LoVo (cell line): Measurements from ENCODE around the gene MCM10.
"Not testable (repeated sequence)": the region's sequence is repeated elsewhere in the genome, so short reads cannot be mapped to it uniquely, and the experiment has no call there.

ENCODE experiments used
- DNase-seq: peaks from one replicate; pipeline ENCODE4 v3.0.0-alpha.2; 2016; ENCODE audit warnings: low spot score

MCM10 gene

DNA sequence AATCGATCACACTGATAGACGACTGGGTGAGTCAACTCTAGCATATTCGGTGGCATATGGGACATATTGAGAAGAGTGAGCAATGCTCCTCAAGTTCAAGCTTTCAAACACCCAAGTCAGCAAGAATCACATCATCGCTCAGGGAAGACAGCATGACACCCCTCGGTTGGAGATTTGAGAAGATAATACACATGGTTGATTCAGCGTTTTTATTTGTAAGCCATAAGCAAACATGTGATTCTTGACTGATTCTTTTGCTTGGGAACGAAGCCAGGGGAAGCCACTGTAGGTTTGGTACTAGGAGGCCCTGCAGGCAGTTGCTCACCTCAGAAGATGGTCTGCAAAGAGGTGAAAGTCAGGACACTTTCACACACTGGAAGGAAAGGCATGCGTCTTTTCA, 60.2 kb downstream of the MCM10 start:
- no peak for DNase-seq

DNA sequence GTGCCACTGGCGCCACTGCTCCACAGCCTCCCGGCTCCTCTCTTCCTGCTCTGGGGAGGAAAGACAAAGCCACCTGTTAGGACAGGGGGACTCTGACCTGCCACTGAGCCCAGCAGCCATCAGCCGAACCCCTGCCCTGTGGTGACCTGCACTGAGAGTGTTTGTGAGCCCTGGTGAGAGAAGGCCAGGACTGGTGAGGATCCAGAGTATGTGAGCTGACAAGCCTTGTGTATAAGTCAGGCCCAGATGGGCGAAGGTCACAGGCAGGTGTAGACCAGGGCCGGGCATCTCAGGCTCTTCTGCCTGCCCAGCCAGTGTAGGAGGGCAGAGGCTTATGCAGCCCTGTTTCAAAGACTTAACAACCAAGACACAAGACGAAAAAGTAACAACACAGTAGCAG, 60.8 kb downstream of the MCM10 start:
- no peak for DNase-seq

DNA sequence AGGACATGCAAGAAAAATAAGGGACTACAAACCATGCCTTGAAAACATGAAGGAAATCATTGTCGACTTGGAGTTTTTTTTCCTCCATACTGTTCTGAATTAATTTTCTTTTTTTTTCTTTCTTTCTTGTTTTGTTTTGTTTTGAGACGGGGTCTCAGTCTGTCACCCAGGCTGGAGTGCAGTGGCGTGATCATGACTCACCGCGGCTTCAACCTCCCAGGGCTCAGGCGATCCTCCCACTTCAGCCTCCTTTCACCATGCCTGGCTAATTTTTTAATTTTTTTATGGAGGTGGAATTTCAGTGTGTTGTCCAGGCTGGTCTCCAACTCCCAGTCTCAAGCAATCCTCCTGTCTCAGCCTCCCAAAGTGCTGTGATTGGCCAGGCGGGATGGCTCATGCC, 61.2 kb downstream of the MCM10 start:
- no peak for DNase-seq

DNA sequence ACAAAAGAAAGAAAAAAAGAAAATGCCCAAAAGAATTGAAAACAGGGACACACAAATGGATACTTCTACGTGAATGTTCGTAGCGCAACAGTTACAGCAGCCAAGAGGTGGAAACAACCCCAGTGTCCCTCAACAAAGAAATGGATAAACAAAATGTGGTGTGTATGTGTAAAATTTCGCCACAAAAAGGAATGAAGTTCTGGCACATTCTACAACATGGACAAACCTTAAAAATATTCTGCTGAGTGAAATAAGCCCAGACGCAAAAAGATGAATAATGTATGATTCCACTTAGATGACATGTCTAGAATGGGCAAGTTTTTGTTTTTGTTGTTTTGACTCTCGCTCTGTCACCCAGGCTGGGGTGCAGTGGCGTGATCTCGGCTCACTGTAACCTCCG, 61.9 kb downstream of the MCM10 start:
- DNase-seq = no peak

DNA sequence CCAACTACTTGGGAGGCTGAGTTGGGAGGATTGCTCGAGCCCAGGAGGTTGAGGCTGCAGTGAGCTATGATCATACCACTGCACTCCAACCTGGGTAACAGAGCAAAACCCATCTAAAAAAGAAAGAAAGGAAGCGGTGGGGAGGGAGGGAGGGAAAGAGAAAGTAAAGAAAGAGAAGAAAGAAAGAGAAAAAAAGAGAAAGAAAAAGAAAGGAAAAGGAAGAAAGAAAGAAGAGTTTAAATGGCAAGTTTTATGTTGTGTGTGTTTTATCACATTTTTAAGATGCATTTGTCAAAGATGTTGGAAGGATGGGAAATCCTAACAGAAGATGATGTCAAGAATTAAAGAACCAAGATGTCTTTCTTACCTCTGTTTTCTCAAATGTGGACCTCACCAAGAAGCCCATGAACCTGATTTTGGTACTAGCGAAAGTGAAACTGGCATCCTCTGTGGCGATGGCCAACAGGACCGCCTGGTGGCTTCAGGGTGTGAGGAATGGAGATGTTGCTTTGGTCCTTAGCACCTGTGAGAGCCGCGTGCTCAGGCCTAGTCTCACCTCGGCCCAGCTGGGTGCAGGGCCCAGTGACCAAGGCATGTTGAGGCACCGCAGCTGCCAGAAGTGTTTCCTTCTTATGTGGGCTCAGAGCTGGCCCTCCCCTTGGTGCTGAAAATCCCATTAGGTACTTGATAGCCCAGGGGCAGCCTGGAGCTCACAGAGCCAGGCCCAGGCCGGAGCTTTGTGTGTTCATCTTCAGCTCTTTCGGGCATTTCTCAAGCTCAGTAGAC, 63.0 kb downstream of the MCM10 start:
- no peak for DNase-seq

DNA sequence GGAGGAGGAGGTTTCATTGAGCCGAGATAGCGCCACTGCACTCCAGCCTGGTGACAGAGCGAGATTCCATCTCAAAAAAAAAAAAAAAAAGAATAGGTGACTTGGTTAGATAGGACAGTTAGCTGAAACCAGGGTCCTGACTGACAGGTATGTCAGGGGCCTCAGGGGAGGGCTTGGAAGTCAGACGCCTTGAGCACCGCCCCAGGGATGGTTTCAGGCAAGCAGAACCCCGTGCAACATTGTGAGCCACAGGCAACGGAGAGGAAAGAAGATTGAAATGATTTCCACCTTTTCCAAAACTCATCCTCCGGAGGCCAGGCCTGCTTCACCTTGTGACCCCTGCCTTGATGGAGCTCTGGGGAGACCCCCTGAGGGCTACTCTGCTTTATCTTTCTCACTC, 64.2 kb downstream of the MCM10 start:
- no peak for DNase-seq

DNA sequence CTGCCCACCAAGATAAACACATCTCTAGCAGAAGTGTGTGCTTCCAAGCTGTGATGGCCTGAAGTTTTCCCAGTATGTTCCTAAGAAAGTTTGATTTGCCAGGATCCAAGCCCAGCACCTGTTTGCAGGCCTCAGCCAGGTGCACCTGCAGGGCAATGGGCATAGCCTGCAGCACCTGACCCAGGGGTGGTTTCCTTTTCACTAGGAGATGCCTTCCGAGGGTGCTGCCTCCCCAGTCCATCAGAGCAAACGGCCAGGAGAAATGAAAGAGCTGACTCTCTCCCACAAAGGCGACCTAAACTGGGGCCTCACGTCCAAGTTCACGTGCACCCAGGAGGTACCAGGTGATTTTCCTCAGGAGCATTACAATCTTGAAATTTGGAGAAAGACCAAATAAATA, 65.7 kb downstream of the MCM10 start:
- DNase-seq = no peak

DNA sequence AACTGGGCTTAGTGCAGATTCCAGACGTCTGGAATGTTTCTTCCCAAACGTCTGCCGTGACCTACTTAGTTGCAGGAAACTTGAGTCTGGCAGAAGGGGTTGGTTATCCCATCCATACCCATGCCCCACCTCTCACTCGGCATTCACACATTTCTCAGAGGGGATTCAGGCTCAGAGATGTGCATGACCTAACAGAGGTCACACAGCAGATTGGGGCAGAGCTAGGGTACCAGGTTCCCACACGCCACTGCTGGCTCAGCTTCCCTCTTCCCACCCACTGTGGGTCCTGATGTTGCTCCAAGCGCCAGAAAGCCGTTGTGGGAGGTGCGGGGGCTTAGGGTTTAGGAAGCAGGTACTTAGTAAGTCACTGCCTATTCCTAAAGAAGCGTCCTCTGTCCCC, 69.8 kb downstream of the MCM10 start:
- no peak for DNase-seq

DNA sequence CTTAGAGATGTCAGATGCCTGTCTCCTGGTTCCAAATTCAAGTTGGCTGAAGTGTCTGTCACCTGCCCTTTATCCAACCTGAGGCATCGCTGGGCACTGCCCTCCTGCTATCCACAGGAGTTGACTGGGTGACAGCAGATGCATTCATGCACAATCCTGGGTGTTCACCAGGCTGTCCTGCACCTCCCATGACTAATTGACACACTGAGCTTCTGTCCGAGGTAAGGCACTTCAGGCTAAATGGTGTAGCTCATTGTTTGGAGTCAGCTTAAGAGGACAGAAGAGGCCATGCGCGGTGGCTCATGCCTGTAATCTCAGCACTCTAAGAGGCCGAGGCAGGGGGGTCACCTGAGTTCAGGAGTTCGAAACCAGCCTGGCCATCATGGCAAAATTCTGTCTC, 70.5 kb downstream of the MCM10 start:
- DNase-seq = no peak

DNA sequence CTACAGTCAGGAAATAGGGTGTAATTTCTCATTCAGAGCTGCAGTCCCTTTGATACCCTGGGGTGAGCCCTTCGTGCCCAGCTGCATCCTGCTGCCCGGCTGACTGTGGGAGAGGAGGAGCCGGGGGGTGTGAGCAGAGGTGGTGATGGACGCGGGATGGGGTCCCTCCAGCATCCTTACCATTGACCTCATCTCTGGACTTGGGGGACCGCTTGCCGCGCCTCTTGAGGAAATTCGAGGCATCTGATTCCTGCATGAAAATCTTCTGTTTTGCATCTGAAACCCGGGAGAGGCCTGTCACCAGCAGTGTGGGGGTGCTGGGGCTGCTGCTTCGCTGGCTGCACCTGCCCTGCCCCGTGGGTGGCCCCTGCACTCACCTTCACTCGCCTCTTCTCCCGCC, 72.0 kb downstream of the MCM10 start:
- DNase-seq = no peak

DNA sequence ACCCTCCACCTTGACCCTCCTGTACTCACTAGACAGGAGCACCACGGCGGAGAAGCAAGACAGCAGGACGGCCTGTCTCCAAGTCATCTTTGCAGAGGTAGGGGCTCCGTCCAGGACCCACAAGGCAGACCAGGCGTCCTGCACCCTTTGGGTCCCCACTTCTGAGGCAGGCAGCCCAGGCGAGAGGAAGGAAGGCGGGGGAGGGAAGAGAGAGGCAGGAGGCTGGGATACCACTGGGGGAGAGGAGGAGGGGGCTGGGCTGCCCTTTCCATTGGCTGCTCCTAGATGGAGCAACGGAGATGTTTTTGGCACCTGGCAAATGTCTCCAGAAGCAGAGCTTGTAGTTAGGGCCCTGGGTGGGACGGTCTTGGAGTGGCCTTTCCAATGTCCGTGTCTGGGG, 72.8 kb downstream of the MCM10 start, which contains the start of gene UCMA:
Gene UCMA (minus strand): TSS at position 203 of the 400 bp plus-strand sequence. CDS start 116 bp downstream, at position 87.
- no peak for DNase-seq

DNA sequence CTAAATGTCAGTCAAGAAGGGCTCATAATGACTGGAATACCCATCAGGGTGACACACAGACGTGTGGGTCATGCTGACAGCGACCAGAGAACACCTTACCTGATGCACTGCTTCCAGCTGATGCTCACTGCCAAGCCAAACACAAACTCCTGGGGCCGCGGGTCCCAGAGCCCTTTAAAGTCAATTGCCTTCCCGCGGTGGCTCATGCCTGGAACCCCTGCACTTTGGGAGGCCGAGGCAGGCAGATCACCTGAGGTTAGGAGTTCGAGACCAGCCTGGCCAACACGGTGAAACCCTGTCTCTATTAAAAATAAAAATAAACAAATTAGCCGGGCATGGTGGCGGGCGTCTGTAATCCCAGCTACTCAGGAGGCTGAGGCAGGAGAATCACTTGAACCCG, 73.4 kb downstream of the MCM10 start:
- DNase-seq = not testable (repeated sequence)

DNA sequence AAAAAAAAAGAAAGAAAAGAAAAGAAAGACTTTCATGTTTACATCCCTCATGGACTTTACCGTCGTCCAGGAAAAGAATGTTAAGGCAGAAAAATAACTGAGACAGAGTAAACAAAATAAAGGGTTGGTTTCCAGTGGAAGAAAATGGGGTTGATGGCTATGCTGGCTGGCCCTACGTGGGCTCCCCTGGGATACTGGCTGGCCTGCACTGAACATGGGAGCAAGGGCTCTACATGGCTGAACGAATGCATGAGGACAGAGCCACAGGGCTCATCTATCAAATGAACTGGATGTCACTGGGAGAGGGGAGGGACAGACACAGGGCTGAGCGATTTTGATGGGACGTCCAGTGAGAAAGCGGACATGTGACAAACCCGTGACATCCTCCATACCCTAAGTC, 75.3 kb downstream of the MCM10 start:
- no peak for DNase-seq

DNA sequence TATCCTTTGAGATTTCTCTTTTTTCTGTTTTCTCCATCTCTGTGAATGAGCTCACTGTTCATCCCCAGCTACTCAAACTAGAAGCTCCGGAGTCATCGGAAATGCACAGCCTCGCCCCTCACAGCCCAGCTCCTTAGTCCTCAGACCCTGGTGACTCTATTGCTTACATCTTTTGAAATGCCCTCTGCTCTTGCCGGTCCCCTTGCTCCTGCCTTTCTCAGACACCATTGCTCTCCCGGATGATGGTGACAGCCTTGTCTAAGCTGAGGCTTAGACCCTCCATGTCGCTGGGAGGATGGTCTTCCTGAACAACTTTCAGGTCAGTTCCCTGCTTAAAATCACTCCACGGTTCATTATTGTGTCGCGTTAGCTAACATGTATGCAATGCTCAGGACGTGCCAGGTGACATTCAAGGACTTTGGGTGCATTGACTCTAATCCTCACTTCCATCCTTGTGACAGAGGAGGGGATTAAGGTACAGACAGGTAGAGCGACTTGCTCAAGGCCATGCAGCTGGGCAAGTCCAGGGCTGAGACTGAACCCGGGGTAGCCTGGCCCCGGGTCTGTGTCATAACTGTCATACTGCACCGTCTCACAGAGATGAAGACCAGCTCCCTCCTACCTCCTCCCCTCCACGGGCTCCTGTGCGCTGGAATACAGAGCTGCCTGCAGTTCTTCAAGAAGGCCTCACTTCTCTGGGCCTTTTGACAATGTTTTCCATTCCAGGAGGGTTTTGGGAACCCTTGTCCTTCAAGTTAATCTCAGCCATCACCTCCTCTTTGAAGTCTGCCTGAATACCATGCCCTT, 77.1 kb downstream of the MCM10 start:
- DNase-seq = no peak

DNA sequence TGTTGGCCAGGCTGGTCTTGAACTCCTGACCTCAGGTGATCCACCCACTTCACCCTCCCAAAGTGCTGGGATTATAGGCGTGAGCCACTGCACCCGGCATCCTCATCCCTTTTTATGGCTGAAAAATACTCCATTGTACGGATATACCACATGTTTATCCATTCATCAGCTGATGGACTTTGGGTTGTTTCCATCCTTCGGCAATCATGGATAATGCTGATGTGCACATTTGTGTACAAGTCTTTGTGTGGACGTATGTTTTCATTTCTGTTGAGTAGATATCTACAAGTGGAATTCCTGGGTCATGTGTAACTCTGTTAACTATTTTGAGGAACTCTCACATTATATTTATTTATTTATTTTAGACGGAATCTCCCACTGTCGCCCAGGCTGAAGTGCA, 78.6 kb downstream of the MCM10 start:
- no peak for DNase-seq

DNA sequence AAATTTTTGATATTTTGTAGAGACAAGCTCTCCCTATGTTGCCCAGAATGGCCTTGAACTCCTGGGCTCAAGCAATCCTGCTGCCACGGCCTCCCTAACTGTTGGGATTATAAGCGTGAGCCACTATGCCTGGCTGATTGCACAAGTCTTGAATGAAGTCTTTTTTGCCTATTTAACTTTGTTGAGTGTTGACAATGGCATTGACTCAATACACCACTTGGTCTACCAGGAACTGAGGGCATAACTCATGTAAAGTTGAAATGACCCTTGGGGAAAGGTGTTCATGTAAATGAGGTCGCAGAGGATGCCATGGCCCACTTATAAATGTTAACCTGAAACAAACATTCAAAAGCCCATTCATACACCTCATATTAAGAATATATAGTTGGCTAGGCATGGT, 80.3 kb downstream of the MCM10 start:
- no peak for DNase-seq

DNA sequence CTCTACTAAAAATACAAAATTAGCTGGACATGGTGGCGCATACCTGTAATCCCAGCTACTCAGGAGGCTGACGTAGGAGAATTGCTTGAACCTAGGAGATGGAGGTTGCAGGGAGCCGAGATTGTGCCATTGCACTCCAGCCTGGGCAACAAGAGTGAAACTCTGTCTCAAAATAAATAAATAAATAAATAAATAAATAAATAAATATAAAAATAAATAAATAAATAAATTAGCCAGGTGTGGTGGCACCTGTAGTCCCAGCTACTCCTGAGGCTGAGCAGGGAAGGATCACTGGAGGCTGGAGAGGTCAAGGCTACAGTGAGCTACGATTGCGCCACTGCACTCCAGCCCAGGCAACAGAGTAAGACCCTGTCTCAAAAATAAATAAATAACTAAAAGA, 80.9 kb downstream of the MCM10 start:
- not testable (repeated sequence) for DNase-seq

DNA sequence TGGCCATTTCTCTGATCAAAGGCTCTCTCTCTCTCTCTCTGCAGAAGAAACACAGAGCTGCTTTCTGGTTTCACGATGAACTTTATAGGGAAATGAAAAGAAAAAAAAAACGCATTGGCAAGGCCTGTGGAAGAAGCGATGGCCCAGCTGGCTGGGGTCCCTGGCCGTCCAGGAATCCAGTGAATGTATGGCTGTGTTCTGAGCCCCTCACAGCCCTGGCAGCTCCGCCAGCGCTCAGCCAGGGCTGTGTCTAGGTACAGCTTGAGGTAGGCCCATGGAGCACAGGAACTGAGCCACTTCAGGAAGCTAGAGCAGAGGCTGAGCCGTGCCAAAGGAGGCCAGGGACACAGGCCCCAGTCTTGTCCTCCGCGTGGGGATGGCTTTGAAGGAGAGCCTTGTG, 85.9 kb downstream of the MCM10 start:
- no peak for DNase-seq

DNA sequence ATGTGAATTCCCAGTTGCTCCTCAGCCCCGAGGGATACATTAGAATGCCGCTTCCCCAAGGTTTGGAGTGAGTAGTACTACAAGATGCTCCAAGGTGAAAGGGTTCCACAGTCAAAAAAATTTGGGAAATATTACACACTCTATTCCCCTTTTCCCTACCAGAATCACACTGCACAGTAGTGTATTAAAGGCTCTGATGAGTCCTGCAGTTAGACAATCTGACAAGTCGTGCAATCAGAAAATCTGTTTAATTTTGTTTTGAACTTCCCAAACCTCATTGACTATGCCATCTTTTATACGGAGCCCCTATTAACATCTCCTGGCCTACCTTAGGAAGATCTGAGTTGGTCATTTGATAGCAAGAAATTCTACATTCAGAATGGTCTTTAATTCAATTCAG, 86.4 kb downstream of the MCM10 start:
- DNase-seq = no peak

DNA sequence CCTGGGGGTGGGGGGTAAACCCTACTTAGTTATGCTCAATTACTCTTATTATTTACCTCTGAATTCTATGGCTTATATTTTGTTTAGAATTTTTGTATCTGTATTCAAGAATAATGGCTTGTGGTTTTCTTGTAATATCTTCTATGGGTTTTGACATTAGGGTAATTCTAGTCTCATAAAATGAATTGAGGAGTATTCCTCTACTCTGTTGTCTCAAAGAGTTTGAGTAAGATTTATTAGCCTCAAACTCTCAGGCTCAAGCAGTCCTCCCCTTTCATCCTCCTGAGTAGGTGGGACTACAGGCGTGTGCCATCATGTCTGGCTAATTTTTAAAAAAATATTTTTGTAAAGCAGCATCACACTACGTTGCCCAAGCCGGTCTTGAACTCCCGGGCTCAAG, 92.4 kb downstream of the MCM10 start:
- DNase-seq = no peak

DNA sequence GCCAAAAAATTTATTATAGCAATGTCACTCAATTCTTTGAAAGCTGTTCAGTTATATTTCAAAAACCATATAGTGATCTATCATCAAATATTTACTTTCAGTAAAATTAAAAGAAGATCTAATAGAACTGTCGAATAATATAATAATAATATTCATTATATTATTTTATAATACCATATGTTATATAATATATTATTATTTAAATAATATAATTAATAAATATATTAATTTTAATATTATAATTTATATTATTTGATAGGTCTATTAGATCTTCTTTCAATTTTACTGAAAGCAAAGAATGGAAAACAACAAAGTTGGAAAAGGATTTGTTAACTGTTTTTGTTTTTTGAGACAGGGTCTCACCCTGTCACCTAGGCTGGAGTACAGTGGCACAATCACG, 95.3 kb downstream of the MCM10 start:
- no peak for DNase-seq

DNA sequence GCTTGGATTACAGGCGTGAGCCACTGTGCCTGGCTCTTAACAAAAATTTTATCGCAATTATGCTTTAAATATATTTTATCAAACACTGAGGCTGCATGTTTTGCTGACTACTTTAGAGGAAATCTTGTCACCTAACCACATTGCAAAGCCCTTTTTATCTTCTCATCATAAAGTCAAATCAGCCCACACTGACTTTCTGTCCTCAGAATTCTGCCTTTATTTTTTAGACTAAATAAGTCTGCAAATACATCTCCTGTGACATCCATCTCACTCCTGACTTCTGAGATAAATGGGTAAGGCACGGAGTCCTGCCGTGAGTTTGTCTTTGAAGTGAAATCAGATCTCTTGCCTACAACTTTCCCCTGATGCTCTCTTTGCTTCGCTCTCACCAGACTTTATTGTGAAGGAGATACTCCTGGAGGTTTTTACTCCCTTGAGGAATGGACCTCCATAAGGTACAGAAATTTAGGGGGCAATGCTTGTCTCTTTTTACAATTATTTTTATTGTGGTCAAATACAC, 96.3 kb downstream of the MCM10 start:
- DNase-seq = no peak
